Measurements from ENCODE around the gene FYN.

DNA sequence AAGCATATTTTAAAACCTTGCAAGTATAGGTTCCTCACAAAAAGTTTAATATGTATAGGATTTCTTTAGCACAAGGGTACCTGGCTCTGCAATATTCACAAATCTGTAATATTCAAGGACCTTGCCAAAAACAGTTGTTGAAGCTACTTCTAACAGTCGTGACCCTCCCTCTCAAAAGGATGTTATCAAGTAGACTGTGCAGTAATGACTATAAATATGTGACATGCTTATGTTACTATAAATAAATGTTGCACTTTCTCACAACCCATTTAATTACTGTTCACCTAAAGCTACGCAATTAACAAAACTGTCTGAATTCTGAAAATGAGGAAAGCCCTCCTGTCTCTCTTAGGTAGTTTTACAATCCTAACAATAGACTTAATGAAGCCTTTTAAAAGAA lies 41.8 kb downstream of the FYN start:
- no peak for TF ChIP-seq CTCF (IDR thresholded peaks at IDR 0.05; ENCODE audit: low read depth, low read length)
- TF ChIP-seq POLR2A (IDR thresholded peaks at IDR 0.05; ENCODE audit: extremely low read depth, insufficient read length), result no peak
- TF ChIP-seq, protein P1, sequence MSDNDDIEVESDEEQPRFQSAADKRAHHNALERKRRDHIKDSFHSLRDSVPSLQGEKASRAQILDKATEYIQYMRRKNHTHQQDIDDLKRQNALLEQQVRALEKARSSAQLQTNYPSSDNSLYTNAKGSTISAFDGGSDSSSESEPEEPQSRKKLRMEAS (IDR thresholded peaks at IDR 0.05; ENCODE audit: low read depth, low read length), result no peak
